GM19468 (cell line): ENCODE measurements around the gene SMIM15.

Experiments
- ATAC-seq: cut with Tn5 transposase; IDR thresholded peaks from one replicate; pipeline ENCODE4 v1.9.1; 2021; ENCODE audit warnings: mild to moderate bottlenecking, moderate library complexity, moderate number of reproducible peaks; ENCODE audit not compliant: unreplicated experiment; ENCODE audit errors: extremely low read depth

The SMIM15 gene

GRCh38 chr5:61162832-61163567, 732 bp upstream of the SMIM15 start:
- ATAC-seq, result no peak

DNA sequence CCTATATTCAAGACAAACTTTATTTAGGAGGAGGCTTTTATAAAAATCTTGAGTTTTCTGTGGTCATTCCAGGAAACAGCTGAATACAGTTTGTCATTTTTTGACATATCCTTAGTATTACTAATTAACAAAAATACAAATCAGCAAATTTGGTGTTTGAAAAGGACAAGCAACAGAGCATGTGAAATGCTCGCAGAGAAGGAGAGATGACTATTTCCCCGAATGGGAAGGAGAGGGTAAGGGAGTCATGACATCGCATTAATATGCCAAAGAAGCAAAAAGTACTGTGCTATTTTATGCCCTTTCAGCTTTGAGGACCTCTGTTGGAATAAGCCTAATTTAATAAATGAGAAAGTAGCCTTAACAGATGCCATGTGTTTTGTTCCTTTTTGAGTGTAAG, 1.8 kb downstream of the SMIM15 start:
- ATAC-seq, result no peak

GRCh38 chr5:61159836-61160235, 2.4 kb downstream of the SMIM15 start:
- no peak for ATAC-seq

DNA sequence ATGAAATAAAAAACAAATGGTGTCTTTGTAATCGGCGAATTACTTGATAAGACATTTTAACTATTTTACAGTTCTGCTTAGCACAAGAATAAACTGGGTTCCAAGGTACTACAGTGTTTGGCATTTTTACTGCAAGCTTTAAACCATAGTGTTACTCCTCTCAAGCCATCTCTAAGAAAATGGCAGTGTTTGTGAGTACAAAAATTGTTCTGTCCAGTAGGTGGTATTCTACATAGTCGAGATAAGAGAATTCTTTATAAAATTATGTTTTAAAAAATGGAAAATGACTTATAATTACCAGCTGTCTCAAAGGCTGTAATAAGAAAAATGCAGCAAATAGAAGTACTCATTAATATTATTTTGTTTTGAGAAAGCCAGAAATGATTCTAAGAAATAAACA, 3.2 kb downstream of the SMIM15 start:
- ATAC-seq, result no peak

DNA sequence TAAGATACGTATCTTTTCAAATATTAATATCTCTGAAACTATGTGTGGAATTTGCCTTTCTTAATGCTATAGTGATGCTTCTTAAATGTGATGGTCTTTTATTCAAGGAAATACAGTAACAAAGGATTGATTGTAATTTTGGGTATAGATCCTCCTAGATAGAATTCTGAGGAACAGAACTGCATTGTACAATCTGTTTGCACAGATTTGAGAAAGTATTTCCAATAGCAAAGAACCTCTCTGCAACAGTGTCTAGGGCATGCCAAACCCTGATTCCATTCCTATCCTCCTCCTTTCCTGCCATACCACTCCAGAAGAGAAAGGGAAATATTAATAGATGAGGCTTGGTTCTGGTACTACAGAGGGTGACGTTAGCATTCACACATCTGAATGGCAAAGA, 10.4 kb downstream of the SMIM15 start:
- ATAC-seq, result no peak

DNA sequence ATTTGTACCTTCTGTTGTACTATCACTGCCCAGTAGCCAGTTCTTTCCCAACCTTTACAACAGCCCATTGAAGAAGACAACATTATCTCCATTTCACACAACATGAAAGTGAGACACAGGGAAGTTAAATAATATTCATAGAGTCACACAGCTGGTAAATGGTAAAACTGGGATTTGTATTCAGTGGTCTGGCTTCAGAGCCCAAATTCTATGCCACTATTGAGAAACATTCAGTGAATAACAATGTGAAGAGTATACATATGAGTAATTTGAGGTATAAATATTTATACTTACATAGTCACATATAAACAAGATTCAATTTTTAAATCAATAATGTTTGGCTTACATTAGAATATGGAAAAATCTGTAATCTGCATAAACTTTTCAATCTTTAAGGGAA, 13.8 kb downstream of the SMIM15 start:
- no peak for ATAC-seq

GRCh38 chr5:61142811-61143210, 19.5 kb downstream of the SMIM15 start:
- ATAC-seq, result no peak

GRCh38 chr5:61142391-61142790, 19.9 kb downstream of the SMIM15 start:
- ATAC-seq, result no peak

DNA sequence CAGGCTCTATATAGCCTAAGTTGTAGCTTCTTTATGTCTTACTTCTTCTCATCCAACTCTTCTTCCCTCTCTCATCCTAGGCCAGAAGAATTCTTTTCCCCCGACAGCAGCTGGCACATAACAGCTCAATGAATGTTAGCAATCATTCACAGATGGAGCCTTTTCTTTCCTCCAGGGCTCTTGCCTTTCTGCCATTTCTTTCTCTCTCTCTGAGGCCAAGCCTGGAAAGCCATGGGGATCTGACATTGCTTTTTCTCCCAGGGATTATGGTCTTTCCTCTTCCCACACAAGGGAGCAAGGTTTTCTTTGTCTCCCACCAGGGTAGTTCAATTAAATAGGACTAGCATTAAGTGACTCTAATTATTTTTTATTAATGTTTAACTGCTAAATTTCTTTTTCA, 20.5 kb downstream of the SMIM15 start:
- no peak for ATAC-seq

DNA sequence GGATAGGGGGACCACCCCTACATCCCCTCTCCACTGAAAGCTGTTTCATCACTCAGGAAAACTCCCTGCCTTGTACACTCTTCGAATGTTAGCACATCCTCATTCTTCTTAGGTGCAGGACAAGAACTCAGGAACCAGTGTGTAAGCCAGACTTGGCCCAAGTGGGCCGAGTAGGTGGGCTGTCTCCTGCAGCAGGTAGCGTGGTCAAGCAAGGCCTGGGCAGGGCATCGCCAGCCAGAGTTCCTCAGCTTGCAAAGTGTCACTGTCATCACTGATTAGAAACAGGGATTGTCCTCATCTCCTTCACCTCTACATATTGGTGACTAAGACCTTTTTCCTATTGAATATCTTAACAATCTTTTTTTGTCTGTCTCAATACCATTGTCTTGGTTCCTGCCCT, 22.3 kb downstream of the SMIM15 start:
- ATAC-seq, result no peak

DNA sequence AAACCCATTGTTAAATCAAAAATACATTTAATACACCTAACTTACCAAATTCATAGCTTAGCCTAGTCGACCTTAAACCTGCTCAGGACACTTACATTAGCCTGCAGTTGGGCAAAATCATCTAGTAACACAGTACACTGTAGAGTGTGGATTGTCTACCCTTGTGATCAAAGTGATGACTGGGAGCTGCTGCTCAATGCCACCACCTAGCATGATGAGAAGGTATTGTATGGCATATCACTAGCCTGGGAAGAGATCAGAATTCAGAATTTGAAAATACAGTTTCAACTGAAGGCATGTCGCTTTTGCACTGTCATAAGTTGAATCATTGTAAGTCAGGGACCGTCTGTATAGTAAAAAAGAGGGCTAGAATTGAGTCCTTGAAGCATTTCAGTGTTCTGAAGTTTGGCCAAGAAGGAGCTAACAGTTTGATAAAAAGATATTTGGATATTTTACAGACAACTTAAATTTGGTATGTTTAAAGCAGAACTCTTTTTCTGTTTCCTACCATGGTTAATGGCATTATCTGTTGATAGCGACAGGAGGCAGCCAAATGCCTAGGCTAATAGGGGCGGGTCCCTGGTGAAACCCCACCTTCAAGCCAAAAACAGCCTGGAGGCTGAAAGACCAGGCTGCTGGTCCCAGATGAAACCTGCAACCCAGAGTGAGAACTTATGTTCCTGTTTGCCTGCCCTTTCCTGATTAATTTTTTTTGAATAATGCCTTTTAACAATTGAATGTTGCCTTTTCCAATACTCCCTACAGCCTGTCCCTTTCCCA, 23.0 kb downstream of the SMIM15 start:
- no peak for ATAC-seq

DNA sequence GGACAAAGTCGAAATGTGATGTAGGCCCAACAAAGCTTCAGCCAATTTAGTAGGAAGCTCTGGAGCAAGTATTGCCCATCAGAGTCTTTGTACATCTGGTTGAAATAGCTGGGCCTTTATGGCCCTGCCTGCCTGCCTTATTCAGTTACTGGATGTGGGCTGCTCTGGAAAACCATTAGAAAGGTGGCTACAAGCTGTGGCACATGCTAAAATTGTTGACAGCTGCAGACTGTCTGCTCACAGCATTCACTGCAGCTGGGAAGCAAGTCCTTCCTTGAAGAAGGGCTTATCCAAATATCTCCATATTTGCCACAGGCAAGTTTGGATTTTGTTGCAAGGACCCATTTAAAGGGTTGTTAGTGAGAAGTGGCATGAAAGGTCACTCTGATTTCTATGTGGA, 24.4 kb downstream of the SMIM15 start:
- no peak for ATAC-seq

GRCh38 chr5:61132559-61132958, 29.7 kb downstream of the SMIM15 start:
- no peak for ATAC-seq

GRCh38 chr5:61130289-61130688, 32.0 kb downstream of the SMIM15 start:
- ATAC-seq, result no peak

GRCh38 chr5:61123145-61123544, 39.1 kb downstream of the SMIM15 start:
- ATAC-seq, result no peak

- no peak for ATAC-seq
Observed at GRCh38 chr5:61120534-61120933, 41.7 kb downstream of the SMIM15 start.

DNA sequence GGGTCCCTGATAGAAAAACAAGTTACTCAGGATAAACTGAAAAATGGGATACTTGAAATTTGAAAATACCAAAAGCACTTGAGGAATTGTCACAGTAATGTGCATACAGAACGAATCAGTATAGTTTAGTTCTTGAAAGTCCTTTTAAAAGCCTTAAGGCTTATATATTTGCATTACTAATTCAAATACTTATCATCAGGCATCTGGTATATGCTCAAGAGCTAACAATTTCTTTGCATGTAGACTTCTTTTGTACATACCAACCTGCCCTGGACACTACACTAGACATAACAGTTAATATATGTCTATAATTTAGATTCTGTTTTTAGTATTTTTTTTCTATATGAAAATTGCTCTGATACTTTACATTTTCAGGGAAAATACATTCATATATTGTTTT, 43.2 kb downstream of the SMIM15 start:
- no peak for ATAC-seq

DNA sequence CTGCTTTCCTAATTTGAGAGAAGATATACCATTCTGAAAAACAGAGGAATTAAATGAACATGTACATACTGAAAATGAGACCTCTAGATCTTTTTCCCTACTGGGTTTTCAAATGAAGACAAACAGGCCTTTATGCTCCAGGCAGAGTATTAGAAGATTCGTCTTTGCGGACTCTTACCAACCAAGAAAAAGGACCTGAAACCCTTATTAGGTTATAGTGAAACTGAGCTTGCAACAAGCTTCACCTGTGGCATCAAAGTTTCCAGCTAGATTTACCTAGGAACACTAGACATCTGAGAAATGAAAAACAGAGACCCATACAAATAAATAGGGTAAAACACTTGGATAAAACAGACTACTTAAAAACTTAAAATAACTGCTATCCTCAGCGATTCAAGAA, 46.3 kb downstream of the SMIM15 start:
- no peak for ATAC-seq

- ATAC-seq, result no peak
Observed at GRCh38 chr5:61114441-61114840, 47.8 kb downstream of the SMIM15 start.
